Skeletal muscle satellite cell (primary cell): ENCODE data around the gene ADARB2.

Source experiments
- H3K27me3 ChIP-seq: 2 replicates; pipeline ENCODE4 v1.7.0; 2013; ENCODE audit warnings: low read length; ENCODE audit not compliant: control insufficient read depth, insufficient read depth
- H3K36me3 ChIP-seq: 2 replicates; pipeline ENCODE4 v1.7.0; 2013; ENCODE audit warnings: mild to moderate bottlenecking, control low read depth, low read length; ENCODE audit not compliant: insufficient read depth
- H3K4me1 ChIP-seq: 2 replicates; pipeline ENCODE4 v1.7.0; 2013; ENCODE audit warnings: low read length; ENCODE audit not compliant: control insufficient read depth, insufficient read depth
- H3K4me2 ChIP-seq: 2 replicates; pipeline ENCODE4 v1.7.0; 2013; ENCODE audit warnings: mild to moderate bottlenecking, low read length
- H3K4me3 ChIP-seq: 2 replicates; pipeline ENCODE4 v1.7.0; 2013; ENCODE audit warnings: low read length
- H3K9ac ChIP-seq: 2 replicates; pipeline ENCODE4 v1.7.0; 2013; ENCODE audit warnings: mild to moderate bottlenecking, low read depth, low read length, moderate library complexity
- H3K9me3 ChIP-seq: replicated peaks from 2 replicates; pipeline ENCODE4 v1.7.0; 2013; ENCODE audit warnings: mild to moderate bottlenecking, control low read depth, low read length

ADARB2 gene

DNA sequence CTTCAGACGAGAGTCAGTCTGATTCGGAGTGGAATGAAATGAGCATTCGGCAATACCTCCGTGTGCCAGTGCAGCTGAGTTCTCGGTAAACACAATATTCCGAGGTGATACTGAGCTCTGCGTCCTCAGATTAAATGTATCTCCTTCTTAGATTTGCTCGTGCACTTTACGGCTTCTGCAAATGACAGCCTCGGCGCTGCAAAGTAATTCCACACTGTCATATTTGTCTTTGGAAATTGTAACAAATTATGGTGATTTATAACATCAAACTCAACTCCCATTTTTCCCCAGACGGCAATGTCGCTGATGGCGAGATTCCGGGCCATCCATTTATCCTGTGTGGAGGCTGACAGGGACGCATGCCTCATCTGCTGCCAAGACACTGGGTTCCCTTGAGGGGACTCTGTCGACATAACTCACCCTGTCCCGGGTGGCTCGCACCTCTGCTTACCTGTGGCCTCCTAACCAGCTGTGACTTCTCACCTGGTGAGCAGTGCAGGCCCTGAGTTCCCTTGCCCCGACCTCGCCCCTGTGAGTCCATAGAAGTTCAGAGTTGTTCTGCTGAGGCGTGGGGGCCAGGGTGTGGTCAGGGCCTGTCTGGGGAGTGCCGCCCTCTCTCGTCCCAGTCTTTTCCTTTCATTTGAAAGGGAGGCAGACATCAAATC lies 201.9 kb downstream of the ADARB2 start:
- no peak overlapping the region for H3K9ac ChIP-seq
- H3K9me3 ChIP-seq = peaks cover 14% of the 10 kb centered on the region
- no peak overlapping the region for H3K4me2 ChIP-seq
- H3K4me3 ChIP-seq = no peak overlapping the region
- no peaks in the 10 kb centered on the region for H3K36me3 ChIP-seq
- H3K4me1 ChIP-seq = no peaks in the 10 kb centered on the region
- H3K27me3 ChIP-seq = no peaks in the 10 kb centered on the region

DNA sequence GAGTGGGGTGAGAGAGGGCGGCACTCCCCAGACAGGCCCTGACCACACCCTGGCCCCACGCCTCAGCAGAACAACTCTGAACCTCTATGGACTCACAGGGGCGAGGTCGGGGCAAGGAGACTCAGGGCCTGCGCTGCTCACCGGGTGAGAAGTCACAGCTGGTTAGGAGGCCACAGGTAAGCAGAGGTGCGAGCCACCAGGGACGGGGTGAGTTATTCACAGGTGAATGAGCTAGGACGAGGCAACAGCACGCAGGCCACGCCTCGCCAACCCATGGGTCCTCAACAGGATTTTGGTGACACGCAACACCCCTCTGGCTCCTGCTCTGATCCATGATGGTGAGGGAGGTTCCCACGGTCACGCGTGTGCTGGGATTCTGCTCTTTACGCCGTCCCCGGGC lies 202.5 kb downstream of the ADARB2 start:
- peaks cover 18% of the 10 kb centered on the region for H3K9me3 ChIP-seq
- no peaks in the 10 kb centered on the region for H3K4me1 ChIP-seq
- no peak overlapping the region for H3K4me3 ChIP-seq
- no peak overlapping the region for H3K9ac ChIP-seq
- H3K36me3 ChIP-seq = no peaks in the 10 kb centered on the region
- H3K27me3 ChIP-seq = no peaks in the 10 kb centered on the region
- no peak overlapping the region for H3K4me2 ChIP-seq

DNA sequence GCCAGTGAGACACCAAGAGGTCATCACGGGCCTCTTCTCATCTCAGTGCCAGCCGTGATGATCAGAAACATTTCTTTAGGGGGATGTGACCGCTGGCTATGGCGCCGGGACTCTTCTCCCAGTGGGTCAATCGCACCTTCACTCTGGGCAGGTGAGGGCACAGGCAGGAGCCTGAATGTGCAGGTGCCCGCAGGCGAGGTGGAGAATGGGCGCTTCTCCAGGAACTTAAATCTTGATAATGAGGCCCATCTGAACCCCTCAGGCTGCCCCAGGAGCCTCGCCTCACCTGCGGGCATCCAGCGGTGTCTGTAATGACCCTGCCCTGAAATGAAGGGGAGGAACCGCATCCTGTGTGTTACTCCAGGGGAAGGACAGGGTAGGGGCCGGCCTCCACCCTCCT lies 204.7 kb downstream of the ADARB2 start:
- Histone ChIP-seq H3K9me3 (peaks cover 17% of the 10 kb centered on the region), H3K4me3 (no peak overlapping the region), H3K27me3 (no peaks in the 10 kb centered on the region)

DNA sequence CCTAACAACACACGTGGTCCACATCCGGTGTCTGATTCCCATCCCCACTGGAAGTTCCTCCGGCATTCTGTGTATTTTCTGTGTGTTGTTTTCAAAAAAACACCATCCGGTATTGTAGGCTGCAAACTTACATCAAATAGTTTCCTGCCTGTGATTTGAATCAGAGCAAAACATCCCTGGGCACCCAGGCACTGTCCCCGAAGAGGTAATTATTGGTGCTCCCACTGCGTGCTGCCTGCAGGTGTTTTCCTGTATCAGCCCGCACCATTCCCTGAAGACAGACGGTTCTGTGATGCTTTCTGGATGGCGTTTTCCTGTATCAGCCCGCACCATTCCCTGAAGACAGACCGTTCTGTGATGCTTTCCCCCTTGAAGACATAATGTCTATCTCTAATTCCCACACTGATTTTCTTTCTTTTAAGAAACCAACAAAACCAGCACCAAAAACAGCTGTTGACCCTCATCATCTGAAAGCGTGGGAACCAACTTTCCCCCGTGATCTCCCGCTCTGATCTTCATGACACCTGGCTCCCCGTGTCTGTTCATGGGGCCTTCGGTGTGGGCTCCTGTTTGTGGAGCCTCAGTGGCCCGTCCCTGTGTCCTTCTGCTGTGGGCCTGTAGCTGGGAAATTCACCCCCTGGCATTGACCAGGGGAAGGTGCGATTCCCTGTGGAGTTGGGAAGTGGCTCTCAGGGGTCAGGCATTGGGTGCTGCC lies 205.3 kb downstream of the ADARB2 start:
- H3K36me3 ChIP-seq = no peaks in the 10 kb centered on the region
- peaks cover 17% of the 10 kb centered on the region for H3K9me3 ChIP-seq
- H3K9ac ChIP-seq = no peak overlapping the region
- H3K27me3 ChIP-seq = no peaks in the 10 kb centered on the region
- no peak overlapping the region for H3K4me3 ChIP-seq
- no peak overlapping the region for H3K4me2 ChIP-seq
- H3K4me1 ChIP-seq = no peaks in the 10 kb centered on the region

More for the DNA sequence above, 204.7 kb downstream of the ADARB2 start:
- Histone ChIP-seq H3K4me1 (no peaks in the 10 kb centered on the region), H3K36me3 (no peaks in the 10 kb centered on the region), H3K9ac (no peak overlapping the region), H3K4me2 (no peak overlapping the region)

DNA sequence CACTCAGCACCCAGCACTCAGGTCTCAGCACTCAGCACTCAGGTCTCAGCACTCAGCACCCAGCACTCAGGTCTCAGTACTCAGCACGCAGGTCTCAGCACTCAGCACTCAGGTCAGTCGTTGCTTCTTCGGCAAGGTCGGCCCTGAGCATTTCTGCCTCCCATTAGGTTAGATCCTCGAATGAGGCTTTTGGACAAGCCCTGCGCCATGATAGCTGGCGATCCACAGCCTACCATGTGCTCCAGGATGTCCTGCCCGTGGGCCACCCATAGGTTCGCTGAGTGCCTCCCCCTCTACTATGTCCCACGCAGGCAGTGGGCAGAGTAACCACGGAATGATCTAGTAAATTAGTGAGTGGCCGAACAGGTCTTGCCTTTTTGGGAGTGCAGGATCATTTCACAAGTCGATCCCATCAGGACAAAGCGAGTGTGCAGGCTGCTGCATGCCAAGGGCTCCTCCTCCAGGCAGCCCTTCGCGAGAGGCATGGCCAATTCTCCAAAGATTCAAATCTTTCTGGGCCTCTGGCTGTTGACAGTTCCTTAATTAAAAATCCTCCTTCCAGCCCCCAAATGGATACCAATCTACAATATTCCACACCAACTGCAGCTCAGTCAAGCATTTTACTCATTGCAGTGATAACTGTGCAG lies 206.3 kb downstream of the ADARB2 start:
- H3K4me2 ChIP-seq = no peak overlapping the region
- H3K4me1 ChIP-seq = no peaks in the 10 kb centered on the region
- H3K36me3 ChIP-seq = no peaks in the 10 kb centered on the region
- H3K9ac ChIP-seq = no peak overlapping the region
- no peaks in the 10 kb centered on the region for H3K27me3 ChIP-seq
- H3K9me3 ChIP-seq = peaks cover 17% of the 10 kb centered on the region
- H3K4me3 ChIP-seq = no peak overlapping the region

DNA sequence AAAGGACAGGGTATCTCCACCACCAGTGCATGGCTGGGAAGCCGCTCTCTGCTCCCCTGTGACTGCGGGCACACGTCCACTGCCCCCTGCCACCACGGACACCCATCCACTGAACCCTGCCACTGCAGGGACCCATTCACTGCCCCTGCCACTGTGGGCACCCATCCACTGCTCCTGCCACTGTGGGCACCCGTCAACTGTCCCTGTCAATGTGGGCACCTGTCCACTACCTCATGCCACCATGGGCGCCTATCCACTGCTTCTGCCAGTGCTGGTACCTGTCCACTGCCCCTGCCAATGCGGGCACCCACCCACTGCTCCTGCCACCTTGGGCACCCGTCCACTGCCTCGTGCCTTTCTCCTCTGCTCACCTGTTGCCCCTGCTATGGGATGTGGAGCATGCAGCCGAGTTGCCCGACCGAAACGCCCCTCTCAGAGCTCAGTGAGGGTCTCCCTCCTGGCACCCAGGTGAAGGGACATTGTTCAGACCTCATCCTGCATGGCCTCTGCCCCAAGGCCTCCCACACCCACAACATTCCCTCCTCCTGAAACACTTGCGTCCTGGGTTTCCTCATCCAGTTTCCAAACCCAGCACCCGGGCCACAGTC lies 207.4 kb downstream of the ADARB2 start:
- Histone ChIP-seq H3K4me3 (no peak overlapping the region), H3K4me2 (no peak overlapping the region), H3K9ac (no peak overlapping the region), H3K27me3 (no peaks in the 10 kb centered on the region), H3K36me3 (no peaks in the 10 kb centered on the region), H3K9me3 (peaks cover 17% of the 10 kb centered on the region), H3K4me1 (no peaks in the 10 kb centered on the region)

DNA sequence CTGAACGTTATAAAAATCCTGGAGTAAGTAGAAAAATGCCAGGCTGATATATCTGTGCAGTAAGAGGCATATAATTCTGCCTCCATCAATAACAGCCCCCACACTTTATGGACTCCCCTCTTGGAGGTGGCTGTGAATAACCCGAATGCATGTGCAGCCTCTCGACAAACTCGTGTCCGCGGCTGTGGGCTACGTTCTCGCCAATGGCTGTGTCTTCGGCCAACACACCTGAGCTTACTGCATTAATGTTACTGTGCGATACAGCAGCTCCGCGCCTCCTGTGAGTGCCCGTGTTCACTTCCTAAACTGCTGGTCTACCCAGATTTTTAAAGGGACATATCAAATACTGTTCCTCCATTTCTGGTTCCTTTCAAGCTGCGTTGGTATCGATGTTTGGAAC lies 209.4 kb downstream of the ADARB2 start:
- no peaks in the 10 kb centered on the region for H3K4me1 ChIP-seq
- no peak overlapping the region for H3K9ac ChIP-seq
- H3K4me3 ChIP-seq = no peak overlapping the region
- no peak overlapping the region for H3K4me2 ChIP-seq
- peaks cover 17% of the 10 kb centered on the region for H3K9me3 ChIP-seq
- H3K27me3 ChIP-seq = no peaks in the 10 kb centered on the region
- H3K36me3 ChIP-seq = no peaks in the 10 kb centered on the region

DNA sequence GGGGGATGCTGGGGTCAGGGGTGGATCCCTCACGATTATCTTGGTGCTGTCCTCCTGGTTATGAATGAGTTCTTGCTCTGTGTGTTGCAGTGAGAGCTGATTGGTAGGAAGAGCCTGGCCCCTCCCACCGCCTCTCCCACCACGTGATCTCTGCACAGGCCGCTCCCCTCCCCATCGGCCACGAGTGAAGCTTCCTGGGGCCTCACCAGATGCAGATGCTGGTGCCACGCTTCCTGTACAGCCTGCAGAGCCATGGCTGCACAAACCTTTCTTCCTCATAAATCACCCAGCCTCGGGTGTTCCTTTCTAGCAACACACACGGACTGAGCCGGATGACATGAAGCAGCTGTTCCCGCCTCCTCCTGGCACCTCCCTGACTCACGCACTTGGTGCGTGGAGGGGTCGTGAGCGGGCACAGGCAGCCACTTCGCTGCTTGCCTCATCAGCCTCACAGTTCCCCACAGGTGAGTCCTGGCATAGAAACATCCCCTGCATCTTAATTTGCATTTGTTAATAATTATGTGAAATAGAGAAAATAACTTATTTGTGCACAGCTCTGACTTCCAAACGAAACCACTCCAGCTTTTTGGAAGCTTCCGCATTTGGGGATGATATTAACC lies 210.8 kb downstream of the ADARB2 start:
- Histone ChIP-seq H3K4me2 (no peak overlapping the region), H3K27me3 (no peaks in the 10 kb centered on the region), H3K9me3 (peaks cover 27% of the 10 kb centered on the region), H3K36me3 (no peaks in the 10 kb centered on the region), H3K4me3 (no peak overlapping the region), H3K4me1 (no peaks in the 10 kb centered on the region), H3K9ac (no peak overlapping the region)

DNA sequence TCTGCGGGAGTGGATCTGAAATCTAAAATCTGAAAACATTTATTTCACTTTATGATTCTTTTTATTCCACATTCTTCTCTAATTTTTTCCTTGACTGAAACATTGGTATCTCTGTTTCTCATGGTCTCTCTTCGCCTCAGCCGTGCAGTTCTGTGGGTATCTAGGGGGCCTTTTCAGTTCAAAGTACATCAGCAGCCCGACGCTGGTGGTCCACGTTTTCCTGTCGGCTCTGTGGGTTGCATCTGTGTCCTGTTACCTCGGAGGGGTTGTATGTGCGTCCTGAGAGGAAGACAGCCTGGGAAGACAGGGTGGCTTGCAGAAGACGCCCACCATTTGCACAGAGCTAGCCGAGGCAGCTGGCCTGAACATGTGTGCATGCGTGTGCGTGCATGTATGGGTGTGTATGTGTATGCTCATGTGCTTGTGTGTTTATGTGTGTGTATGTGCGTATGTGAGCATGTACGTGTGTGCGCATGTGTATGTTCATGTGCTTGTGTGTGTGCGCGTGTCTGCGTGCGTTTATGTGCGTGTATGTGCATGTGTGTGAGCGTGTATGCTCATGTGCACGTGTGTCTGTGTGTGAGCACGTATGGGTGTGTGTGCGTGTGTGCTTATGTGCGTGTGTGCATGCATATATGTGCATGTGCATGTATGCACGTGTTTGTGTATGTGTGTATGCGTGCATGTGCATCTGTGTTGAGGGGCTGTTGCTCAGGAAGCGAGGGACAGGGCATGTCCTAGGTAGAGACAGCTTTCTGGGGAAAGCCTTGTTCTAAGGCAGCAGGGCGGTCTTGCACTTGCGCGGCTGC lies 211.8 kb downstream of the ADARB2 start:
- Histone ChIP-seq H3K9ac (no peak overlapping the region), H3K27me3 (no peaks in the 10 kb centered on the region), H3K36me3 (no peaks in the 10 kb centered on the region), H3K9me3 (peaks cover 19% of the 10 kb centered on the region), H3K4me3 (no peak overlapping the region), H3K4me1 (no peaks in the 10 kb centered on the region), H3K4me2 (no peak overlapping the region)

DNA sequence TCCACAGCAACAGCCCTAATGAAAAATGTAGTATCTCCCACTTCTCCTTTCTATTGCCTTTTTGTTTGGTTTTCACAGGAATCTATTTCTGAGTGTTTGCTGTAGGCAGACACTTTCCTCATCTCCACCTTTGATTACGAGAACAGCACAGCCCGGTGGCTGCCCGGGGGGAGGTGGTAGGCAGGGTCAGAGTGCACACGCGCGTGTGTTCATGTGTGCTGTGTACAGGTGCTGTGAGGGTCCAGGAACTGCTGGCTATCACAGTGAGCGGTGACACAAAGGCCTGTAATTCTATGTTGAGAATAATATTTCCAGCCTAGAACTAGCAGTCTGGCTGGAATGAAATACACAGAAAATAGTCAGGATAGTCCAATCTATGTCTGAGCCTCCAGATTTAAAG lies 212.8 kb downstream of the ADARB2 start:
- Histone ChIP-seq H3K4me2 (no peak overlapping the region), H3K36me3 (no peaks in the 10 kb centered on the region), H3K27me3 (no peaks in the 10 kb centered on the region), H3K4me3 (no peak overlapping the region), H3K9ac (no peak overlapping the region), H3K4me1 (no peaks in the 10 kb centered on the region), H3K9me3 (peaks cover 11% of the 10 kb centered on the region)

DNA sequence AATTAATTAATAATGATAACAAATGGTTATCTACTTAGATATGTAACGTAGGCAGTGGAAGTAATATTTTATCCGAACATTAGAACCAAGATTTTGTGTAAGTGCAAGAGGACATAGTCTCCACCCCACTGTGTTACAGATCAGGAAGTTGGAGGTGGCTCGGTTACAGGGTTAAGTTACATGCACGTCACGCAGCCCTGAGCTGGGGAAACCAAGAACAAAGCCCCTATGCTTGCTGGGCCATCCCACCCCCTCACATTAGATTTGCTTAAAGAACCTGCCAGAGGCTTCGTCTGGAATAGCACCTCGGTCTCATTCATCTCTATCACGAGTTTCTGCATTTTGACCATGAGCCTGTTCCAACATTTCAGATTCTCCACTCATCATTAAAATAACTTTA lies 214.1 kb downstream of the ADARB2 start:
- no peak overlapping the region for H3K9ac ChIP-seq
- no peaks in the 10 kb centered on the region for H3K4me1 ChIP-seq
- peaks cover 16% of the 10 kb centered on the region for H3K9me3 ChIP-seq
- H3K4me2 ChIP-seq = no peak overlapping the region
- H3K27me3 ChIP-seq = no peaks in the 10 kb centered on the region
- H3K4me3 ChIP-seq = no peak overlapping the region
- H3K36me3 ChIP-seq = no peaks in the 10 kb centered on the region
